MV-4-11 (cell line): Measurements from ENCODE around the gene IL18RAP.

Experiments used
- DNase-seq: peaks from one replicate; lab custom pipeline; 2025; lab: John Stamatoyannopoulos, UW

IL18RAP gene

GRCh38 chr2:102422910-102423309, at the start of gene IL18RAP:
TSS of gene IL18RAP (plus strand) at chr2:102423160. CDS start at chr2:102423278, 118 bp downstream.
- DNase-seq, result no peak

GRCh38 chr2:102376052-102376591, 46.8 kb upstream of the IL18RAP start:
- no peak for DNase-seq

DNA sequence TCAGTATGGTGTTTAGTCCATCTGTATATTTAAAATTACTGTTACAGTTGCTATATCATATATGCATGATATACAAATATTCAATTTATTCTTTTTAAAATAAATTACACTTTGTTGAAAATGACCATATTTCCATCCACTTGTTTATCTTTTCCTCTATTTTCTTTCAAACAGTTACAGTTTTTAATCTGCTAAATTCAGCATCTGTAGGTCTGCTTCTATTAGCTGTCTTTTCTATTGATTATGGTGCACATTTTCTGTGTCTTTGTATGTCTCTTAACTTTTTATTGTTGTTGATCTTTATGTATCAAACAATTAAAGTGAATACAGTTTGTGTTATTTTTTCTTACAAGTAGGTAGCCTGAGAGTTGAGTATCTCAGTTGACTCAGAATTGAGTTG, 39.2 kb upstream of the IL18RAP start:
- DNase-seq, result no peak

GRCh38 chr2:102385522-102385921, 37.4 kb upstream of the IL18RAP start:
- no peak for DNase-seq

DNA sequence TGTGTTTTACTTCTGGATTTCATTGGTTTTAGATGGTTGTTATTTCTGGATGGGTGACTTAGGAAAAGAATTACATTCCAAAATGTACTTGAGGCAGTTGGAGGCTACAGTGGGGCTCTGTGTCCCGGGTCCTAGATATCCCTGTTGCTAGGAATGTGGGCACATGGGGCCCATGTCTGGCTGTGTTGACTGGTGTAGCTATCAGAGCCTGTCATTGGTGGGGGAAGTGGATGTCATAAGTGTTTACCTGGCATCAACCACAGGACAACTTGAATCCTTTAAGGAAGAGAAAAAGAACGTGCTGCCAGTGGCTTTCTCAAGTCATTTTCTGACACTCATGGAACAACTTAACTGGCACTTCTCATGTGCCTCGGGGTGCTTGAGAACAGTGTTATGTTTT, 37.0 kb upstream of the IL18RAP start:
- no peak for DNase-seq

GRCh38 chr2:102386867-102387541, 36.0 kb upstream of the IL18RAP start:
- no peak for DNase-seq

- no peak for DNase-seq
These were observed 35.0 kb upstream of the IL18RAP start for GRCh38 chr2:102387763-102388546.

DNA sequence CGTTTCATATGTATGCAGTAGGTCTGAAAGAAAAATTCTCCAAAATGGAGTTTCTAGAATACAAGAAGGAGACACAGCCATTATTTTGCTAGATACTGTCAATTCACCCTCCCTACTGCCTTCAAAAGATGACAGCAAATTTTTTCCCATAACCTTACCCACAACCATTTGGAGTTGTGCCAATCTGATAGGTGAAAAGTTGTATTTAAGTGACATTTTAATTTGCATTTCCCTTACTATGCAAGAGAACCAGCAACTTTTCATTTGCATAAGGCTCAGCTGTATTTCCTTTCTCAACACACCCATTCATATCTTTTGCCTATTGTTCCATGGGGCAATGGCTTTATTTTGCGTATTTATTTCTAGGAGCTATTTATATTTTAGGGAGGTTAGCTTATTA, 31.4 kb upstream of the IL18RAP start:
- no peak for DNase-seq

GRCh38 chr2:102392096-102392495, 30.9 kb upstream of the IL18RAP start:
- DNase-seq, result no peak

- no peak for DNase-seq
These were observed 30.0 kb upstream of the IL18RAP start for GRCh38 chr2:102392942-102393341.

- DNase-seq, result no peak
These were observed 26.9 kb upstream of the IL18RAP start for GRCh38 chr2:102396012-102396411.

- DNase-seq, result no peak
These were observed 25.8 kb upstream of the IL18RAP start for GRCh38 chr2:102397209-102397608.

GRCh38 chr2:102399499-102400141, 23.3 kb upstream of the IL18RAP start:
- no peak for DNase-seq

DNA sequence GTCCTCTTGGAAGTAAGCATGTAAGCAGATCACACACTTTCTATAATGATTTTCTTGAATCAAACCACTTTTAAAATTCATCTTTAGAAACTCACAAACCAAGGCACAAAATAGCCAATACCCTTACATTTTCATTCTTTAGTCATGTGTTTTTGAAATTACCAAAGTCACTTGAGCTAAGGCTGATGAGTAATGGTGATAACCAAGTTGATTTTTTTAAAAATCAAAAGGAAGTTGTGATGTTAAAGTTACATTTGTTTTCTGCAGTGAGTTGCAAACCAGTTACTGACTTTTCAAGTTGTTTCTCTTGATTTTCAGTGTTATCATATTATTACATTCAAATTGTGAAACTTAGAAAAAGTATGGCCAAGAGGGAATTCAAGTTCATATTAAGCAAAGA, 21.5 kb upstream of the IL18RAP start:
- no peak for DNase-seq

DNA sequence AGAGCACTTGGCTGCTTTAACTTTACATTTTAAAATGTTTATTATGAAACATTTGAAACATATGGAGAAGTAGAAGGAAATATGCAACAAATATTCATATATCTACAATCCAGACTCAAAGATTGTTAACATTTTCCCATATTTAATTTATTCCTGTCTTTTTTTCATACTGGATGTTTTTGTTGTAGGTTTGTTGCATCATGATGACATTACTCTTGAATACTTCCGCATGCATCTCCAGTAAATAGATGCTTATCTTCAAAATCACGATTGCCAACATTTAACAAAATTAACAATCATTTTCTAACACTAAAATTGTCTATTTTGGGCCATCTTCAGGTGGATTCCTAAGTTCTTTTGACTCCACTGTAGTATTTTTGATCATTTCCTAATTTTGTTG, 21.1 kb upstream of the IL18RAP start:
- no peak for DNase-seq

- no peak for DNase-seq
These were observed 12.0 kb upstream of the IL18RAP start for GRCh38 chr2:102410952-102411351.

- DNase-seq, result no peak
These were observed 10.8 kb upstream of the IL18RAP start for GRCh38 chr2:102412199-102412598.

GRCh38 chr2:102417946-102418345, 5.0 kb upstream of the IL18RAP start:
- DNase-seq, result no peak

DNA sequence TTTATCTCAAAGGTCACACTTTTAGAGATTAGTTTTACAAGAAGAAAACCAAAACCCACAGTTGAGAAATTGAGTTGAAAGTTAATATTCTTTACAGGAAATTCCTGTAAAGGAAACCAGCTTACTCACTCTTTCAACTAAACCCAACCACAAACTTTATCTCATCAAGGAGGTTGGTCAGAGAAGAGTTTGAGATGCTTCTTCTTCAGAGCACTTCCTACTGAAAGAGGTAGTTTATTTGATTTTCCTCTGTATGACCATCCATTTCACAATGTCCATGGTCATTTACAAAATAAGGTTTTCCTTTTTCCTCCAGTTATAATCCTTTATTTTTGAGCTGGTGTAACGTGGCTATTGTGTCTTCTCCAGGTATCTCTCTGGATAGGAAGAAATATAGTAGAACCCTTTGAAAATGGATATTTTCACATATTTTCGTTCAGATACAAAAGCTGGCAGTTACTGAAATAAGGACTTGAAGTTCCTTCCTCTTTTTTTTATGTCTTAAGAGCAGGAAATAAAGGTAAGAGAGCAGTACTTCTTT, 4.5 kb upstream of the IL18RAP start:
- DNase-seq, result peak; percentile 88

- DNase-seq, result no peak
These were observed 2.7 kb upstream of the IL18RAP start for GRCh38 chr2:102420290-102420689.

- DNase-seq, result no peak
These were observed 835 bp upstream of the IL18RAP start for GRCh38 chr2:102421890-102422759.

DNA sequence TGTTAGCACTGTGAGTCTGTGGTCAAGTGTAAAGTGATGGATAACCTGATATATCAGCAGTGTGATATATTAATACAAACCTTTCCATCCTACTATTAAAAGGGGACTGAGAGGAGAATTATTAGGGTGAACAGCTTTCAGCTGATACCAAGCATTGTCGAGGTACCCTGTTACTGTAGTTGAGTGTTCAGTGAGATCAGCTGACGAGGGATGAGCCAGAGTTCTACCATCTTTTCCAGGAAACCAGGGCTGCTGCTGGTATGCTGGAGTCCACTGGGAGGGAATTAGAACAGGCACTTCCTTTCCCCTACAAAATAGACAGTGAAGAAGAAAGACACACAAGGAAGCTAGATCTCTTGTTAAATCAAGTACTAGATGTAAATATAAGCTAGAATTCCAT, 408 bp downstream of the IL18RAP start:
- DNase-seq, result no peak
